Dermis microvascular lymphatic vessel endothelial cell (primary cell): ENCODE measurements around the gene UBE2D2. TPM values are rescaled to one million over a fixed set of nuclear protein-coding genes. Genes with fewer than 3 reads are reported as not detected.
A peak's percentile ranks its signal among the peaks of the same experiment; 100 is the strongest.
"Not testable (repeated sequence)": the region's sequence is repeated elsewhere in the genome, so short reads cannot be mapped to it uniquely, and the experiment has no call there.

ENCODE experiments used
- DNase-seq, 2 donors: peaks; one replicate each; pipeline versions ENCODE4 v3.0.0 to v3.0.0-alpha.2; 2010; ENCODE audit warnings: low read depth in 2 of 2
- total RNA-seq: library from RNA; depleted of rRNA; stranded (reverse); fragments of >200 nt; gene quantifications from 2 replicates; pipeline ENCODE4 v1.2.1, GENCODE V29; 2014

UBE2D2 gene
- total RNA-seq, 1 donor from 2014 or later = 53.9 TPM

DNA sequence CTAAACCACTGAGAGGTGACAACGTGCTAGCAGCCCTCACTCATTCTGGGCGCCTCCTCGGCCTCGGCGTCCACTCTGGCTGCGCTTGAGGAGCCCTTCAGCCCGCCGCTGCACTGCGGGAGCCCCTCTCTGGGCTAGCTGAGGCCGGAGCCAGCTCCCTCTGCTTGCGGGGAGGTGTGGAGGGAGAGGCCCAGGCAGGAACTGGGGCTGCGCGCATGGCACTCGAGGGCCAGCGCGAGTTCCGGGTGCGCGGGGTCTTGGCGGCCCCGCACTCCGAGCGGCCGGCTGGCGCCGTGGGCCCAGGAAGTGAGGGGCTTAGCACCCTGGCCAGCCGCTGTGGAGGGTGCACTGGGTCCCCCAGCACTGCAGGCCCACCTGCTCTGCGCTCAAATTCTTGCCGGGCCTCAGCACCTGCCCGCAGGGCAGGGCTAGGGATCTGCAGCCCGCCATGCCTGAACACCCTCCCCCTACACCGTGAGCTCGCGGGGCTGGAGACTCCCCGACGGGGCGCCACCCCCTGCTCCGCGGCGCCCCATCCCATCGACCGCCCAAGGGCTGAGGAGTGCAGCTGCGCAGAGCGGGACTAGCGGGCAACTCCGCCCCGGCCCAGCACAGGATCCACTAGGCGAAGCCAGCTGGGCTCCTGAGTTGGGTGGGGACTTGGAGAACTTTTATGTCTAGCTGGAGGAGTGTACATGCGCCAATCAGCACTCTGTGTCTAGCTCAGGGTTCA, 11.8 kb upstream of the UBE2D2 start:
- DNase-seq = no peak

DNA sequence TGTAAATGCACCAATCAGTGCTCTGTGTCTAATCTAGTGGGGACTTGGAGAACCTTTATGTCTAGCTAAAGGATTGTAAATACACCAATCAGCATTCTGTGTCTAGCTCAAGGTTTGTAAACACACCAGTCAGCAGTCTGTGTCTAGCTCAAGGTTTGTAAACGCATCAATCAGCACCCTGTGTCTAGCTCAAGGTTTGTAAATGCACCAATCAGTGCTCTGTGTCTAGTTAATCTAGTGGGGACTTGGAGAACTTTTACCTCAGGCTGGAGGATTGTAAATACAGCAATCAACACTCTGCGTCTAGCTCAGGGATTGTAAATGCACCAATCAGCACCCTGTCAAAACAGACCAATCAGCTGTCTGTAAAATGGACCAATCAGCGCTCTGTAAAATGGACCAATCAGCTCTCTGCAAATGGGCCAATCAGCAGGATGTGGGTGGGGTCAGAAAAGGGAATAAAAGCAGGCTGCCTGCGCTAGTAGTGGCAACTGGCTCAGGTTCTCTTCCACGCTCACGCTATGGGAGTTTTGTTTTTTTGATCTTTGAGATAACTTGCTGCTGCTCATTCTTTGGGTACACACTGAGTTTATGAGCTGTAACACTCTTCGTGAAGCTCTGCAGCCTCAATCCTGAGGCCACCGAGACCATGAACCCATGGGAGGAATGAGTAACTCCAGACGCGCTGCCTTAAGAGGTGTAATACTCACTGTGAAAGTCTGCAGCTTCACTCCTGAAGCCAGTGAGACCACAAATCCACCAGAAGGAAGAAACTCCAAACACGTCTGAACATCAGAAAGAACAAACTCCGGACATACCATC, 10.9 kb upstream of the UBE2D2 start:
- not testable (repeated sequence) for DNase-seq

DNA sequence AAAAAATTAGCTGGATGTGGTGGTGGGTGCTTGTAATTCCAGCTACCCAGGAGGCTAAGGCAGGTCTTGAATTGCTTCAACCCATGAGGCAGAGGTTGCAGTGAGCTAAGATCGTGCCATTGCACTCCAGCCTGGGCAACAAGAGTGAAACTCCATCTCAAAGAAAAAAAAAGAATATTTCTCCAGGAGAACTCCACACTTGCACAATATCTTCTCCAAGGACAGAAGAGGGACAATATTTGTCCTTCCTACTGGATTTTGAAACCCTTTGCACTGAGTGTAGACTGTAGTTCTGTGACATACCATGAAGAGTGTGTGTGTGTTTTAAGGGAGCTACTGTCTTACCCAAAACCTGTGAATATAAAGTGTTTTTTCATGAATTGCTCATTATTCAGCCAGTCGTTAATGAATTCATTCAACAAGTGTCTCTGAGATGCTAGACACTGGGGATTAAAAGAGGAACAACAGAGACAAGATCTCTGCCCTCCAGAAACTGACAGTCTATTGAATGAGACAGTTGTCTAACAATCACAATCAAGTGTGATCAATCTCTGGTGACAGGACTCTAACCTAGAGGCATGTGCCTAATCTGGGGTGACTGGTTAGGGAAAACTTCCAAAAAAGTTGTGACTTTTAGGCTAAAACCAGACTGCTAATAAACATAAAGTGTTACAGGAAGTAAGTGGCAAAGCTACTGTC, 9.8 kb upstream of the UBE2D2 start:
- DNase-seq = no peak

DNA sequence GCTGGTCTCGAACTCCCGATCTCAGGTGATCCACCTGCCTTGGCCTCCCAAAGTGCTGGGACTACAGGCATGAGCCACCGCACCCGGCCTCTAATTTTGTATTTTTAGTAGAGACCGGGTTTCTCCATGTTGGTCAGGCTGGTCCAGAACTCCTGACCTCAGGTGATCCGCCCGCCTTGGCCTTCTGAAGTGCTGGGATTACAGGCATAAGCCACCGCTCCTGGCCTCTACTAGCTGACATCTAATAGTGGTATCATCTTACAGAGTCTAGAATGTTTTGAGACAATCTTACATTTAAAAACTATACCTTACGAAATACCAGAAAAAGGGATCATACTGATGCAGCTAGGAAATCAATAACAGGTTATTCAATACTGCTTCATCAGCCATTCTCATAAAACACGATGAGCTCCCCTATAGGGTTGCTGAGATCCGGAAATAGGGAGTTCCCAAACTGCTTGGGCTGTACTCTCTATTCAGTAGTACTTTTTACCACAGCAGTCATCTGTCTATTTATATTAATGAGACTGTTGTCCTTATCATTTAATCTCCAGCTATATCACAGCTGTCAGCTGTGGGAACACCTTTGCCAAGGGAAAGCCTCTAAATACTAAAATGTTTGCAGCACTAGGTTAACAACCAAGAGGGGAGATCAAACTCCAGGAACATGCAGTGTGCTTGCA, 8.1 kb upstream of the UBE2D2 start:
- no peak for DNase-seq

DNA sequence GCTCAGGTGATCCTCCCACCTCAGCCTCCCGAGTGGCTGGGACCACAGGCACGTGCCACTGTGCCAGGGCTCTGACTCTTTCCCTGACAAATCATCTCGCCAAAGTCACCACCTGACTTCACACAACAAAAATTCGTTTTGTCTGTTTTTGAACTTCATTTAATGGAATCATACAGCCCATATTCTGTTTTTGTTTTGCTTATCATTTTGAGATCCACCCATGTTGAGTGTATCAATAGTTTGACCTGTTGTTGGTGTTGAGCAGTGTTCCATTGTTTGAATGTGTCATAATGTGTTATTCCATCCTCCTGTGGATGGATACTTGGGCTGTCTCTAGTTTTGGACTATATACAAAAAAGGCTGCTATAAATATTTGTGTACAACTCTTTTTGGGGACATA, 6.9 kb upstream of the UBE2D2 start:
- DNase-seq = no peak

DNA sequence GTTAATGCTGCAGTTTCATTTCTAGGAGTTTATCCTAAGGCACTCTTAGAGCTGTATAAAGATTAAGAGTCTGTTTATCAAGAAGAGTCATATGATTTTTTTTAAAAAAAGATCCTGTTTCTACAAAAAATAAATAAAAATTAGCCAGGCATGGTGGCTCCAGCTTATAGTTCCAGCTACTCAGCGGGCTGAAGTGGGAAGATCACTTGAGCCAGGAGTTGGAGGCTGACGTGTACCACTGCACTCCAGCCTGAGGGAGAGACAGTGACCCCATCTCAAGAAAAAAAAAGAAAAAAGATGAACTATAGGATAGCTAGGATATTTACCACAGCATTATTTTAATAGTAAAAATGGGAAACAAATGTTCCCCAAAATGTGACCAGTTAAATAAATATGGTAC, 3.3 kb upstream of the UBE2D2 start:
- no peak for DNase-seq

DNA sequence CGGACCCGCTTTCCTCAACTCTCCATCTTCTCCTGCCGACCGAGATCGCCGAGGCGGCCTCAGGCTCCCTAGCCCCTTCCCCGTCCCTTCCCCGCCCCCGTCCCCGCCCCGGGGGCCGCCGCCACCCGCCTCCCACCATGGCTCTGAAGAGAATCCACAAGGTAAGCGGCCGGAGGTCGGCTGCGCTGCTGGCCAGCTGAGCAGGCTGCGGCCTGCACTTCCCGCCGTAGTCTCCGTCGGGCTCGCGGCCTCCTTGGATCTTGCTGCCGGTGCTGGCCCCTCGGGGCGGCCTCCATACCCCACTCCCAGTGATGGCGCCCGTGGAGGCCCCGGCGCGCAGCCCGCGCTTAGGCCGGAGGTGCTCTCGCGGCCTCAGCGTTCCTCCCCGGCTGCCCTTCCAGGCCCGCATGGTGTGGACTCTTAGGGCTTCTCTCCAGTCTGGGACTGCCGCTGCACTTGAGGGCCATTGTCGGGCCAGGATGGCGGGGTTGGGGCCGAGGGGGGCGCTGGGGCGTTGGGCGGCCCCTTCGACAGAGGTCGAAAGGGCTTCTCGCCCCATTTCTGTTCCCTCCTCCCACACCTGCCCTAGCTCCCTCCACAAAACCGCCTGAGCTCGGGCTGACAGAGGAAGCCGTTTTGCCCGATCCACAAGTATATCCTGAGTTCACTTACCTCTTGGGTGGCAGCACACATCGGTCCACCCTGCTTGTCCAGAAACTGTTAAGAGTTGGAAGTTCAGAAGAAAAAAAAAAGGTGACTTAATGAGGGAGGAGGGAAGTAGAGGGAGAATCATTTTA, 714 bp downstream of the UBE2D2 start:
- DNase-seq = peak in 1 of 2 donors; percentile 56

DNA sequence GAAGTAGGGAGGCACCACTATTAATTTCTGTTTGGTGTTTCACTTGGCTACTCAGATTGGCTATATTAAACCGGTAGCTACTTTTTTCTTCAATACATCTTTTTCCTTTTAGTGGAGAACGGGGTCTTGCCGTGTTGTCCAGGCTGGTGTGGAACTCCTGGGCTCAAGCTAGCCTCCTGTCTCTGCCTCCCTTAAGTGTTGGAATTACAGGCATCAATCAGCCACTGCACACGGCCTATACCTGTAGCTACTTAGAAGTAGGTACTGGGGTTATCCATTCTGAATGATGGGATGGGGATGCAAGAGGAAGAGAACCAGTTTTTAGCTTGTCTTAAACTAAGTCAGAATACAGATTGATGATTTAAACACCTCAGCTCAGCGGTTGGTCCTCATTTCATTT, 1.7 kb downstream of the UBE2D2 start:
- peak in 1 of 2 donors; percentile 15 for DNase-seq

DNA sequence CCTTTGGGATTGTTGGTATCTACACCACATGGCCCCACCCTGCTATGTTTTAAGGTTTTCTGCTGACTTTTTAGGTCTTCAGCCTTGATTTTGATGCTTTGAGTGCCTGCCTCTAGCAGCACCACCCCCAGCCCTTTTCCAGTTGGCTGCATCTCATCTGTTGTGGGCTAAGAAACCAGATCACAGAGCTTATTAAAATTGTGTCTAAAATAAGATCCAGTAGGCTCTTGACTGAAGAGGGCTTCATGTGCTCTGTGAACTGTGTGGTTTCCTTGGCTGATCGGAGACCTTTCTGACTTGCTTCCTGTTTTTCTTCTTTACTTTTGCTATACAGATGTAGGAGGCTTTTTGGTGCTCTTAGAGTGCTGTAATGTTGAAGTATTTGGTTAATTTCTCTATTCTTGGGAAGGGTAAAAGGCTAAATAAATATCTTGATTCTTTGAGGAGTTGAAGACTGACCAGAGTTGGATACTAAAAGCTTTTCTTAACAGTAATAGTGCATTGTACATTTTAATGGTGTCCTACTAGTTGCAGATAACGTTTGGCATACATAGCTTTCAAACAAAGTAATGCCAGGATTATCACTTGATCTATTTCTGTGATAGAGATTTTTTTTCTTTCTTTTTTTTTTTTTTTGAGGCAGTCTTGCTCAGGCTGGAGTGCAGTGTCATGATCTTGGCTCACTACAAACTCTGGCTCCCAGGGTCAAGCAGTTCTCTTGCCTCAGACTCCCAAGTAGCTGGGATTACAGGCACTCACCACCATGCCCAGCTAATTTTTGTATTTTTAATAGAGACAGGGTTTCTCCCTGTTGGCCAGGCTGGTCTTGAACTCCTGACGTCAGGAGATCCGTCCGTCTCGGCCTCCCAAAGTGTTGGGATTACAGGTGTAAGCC, 4.5 kb downstream of the UBE2D2 start:
- DNase-seq = peak in 1 of 2 donors; percentile 66

DNA sequence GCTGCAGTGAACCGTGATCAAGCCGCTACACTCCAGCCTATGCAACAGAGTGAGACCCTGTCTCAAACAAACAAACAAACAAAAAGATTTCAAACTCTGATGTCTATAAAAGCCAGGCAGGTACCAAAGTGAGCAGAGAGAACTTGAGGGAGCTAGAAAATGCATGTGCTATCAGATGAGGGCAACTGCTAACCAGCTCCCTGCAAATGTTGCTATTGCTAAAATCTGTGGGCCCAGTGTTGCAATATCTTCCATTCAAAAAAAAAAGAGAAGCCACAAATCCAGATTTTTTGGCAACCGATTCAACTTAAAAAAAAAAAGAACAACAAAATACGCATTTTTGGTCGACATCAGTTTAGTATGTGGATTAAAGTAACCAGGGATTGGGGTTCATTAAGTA, 5.5 kb downstream of the UBE2D2 start:
- DNase-seq = no peak

DNA sequence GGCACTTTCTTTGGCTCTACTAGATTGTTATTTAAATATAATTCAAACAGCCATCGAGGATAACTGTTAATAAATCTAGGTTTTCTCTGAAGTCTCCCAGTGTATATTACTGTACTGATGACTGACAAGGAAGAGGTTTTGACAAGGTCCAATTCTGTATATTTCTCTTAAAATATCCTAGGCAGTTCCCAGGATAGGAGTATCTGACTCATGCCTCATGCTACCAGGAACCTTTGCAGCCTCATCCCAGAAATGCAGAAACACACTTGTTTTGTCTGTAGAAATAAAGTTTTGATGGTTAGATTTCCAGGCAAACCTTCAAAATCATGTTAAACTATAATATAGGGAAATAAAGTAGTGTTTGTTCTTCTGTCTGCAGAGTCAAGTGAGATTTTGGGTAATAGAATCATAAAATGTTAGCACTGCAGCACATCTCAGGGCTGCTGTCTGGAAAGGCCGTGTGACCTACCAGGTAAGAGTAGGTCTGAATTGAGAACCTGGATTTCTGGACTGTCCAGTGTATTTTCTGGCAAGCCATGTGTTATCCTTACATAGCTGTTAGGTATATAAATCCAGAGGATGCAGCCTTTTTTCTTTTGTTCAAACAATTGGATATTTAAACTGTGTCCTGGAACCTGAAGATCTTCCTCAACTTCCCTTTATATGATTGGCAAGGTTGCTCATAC, 8.3 kb downstream of the UBE2D2 start:
- DNase-seq = peak in 1 of 2 donors; percentile 14

DNA sequence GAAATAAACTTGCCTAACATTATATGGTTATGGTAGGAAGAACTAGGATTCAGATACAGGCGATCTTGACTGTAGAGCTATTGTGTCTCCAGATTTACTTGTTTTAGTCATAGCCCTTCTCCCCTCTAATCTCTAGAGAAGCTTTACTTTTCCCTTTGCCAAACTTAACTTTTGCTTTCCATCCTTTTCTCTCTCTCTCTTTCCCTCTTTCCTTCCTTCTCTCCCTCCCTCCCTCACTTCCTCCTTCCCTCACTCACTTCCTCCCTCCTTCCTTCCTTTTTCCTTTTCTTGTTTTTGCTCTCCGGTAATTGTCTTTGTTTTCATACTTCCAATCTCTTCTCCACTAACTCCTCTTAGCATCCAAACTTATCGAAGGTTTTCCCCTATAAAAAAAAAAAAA, 10.4 kb downstream of the UBE2D2 start:
- no peak for DNase-seq

DNA sequence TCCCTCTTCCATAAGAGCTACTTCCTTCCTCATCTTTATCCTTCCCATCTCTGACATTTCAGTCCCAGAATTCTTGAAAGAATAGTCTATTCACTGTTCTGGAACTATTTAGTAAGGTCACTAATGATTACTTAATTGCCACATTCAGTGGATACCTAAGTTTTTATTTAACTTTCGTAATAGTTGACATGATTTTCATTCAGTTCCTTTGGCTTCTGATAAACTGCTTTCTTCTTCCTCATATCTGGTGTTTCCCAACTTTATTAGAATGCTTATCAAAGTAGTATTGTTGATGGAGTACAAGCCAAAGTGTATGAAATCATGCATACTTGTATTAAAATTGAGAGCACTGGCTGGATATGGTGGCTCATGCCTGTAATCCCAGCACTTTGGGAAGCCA, 10.8 kb downstream of the UBE2D2 start:
- DNase-seq = no peak

DNA sequence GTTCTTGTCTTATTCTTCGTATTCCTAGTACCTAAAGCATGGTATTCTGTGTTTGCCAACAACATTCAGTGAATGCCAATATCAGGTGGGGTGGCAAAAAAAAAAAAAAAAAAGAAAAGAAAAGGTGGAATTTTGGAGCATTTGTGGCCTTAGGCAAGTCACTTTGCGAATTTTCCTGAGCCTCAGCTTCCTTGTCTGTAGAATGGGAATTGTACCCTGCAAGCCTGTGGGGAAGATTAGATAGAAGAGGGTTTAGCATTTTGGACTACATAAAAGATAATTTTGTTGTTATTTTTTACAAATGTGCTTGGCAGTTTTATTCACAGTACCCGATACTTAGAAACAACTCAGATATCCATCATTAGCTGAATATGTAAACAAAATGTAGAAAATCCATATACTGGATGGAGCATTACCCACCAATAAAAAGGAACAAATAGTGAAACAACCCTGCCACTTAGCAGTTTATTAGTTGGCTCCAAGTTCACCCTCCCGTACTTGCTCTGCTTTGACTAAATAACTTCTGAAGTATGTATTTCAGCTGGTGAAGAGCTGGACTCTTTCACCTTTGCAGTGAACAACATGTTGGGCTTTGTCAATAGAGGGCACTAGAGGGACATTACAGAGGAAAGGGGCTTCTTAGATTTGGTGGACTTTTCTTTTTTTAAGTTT, 13.6 kb downstream of the UBE2D2 start:
- peak in 1 of 2 donors; percentile 50 for DNase-seq

DNA sequence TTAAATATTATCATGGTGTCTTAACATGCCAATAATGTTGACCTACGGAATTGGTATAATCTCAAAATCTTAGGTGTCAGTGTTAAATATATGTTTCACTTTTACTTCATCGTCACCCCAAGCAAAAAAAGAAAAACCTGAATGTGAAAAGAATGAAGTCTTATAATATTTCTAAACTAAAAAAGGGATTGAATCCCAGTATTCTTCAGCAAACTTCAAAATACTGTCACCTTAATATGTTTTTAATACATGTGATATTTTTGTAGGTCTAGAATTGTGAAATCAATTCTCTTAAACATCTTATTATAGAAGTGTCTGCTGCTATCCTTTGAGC, 14.1 kb downstream of the UBE2D2 start:
- no peak for DNase-seq

DNA sequence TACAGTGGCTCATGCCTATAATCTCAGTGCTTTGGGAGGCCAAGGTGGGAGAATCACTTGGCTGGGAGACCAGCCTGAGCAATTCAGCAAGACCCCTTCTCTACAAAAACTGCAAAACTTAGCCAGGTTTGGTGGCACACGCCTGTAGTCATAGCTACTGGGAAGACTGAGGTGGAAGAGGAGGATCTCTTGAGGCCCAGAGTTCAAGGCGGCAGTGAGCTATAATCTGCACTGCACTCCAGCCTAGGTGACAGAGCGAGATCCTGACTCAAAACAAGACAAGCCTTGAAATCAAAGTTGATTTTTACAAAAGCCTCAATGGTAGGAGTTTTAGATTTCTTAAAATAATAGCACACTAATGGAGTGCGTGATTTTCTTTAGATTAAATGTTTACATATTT, 14.6 kb downstream of the UBE2D2 start:
- DNase-seq = no peak

DNA sequence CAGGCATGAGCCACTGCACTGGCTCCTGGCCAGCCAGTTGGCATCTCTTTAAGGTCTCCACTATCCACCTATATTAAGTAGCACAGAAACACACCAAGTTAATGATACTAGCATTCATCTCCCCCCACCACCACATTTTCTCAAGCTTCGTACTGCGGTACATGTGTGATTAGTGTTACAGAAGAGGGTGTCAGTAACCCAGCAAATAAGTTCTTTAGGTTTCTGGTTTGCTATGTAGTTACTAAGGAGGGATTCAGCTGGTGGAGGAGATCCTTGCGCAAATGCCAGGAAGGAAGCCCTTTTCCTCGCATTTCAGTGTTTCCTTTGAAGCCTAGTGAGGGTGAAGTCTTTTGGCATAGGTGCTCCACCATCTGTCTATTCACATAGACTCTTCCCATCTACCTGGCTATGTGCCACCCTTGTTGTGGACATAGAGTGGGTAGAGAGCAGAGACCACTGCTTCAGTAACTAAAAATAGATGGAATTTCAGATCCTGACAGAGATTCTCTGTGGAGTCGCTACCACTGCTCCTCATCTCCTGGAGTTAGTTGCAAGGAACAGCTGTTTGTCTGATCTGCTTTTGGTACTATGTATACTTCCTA, 16.7 kb downstream of the UBE2D2 start:
- peak in 1 of 2 donors; percentile 33 for DNase-seq

DNA sequence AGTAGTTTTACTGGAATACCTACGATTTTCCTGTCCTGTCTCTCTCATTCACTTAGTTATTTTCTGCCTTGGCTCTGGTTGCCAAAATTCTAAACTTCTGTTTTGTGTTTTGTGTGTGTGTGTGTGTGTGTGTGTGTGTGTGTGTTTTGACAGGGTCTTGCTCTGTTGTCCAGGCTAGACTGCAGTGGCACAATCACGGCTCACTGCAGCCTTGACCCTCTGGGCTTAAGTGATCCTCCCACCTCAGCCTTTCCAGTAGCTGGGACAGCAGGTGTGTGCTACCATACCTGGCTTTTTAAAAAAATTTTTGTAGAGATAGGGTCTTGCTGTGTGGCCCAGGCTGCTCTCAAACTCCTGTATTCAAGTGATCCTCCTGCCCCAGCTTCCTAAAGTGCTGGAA, 17.2 kb downstream of the UBE2D2 start:
- DNase-seq = no peak
